Ascending aorta (tissue), 2 donors: ENCODE measurements around the gene TOM1L2. TPM values are rescaled to one million over a fixed set of nuclear protein-coding genes. Genes with fewer than 3 reads are reported as not detected.
"Not testable (repeated sequence)": the region's sequence is repeated elsewhere in the genome, so short reads cannot be mapped to it uniquely, and the experiment has no call there.

Experiments used
- DNase-seq, 2 donors: peaks; one replicate each; pipeline ENCODE4 v3.0.0-alpha.2; 2019; ENCODE audit warnings: low spot score in 2 of 2
- H3K27ac ChIP-seq, 2 donors: fragments of 200-600 bp; sonication (generic); one replicate each; pipeline ENCODE4 v1.5.1; 2016 to 2017; ENCODE audit warnings: mild to moderate bottlenecking in 1 of 2
- H3K27me3 ChIP-seq: fragments of 200-600 bp; sonication (generic); one replicate; pipeline ENCODE4 v1.5.1; 2017
- H3K36me3 ChIP-seq, 2 donors: fragments of 200-600 bp; sonication (generic); one replicate each; pipeline ENCODE4 v1.5.1; 2016
- H3K4me1 ChIP-seq, 2 donors: fragments of 200-600 bp; sonication (generic); one replicate each; pipeline ENCODE4 v1.5.1; 2016 to 2017; ENCODE audit warnings: mild to moderate bottlenecking in 1 of 2
- H3K4me3 ChIP-seq, 2 donors: fragments of 200-600 bp; sonication (generic); one replicate each; pipeline ENCODE4 v1.5.1; 2016 to 2017; ENCODE audit warnings: mild to moderate bottlenecking in 1 of 2
- H3K9me3 ChIP-seq, 2 donors: fragments of 200-600 bp; sonication (generic); one replicate each; pipeline ENCODE4 v1.5.1; 2016
- intact Hi-C: fragments of 100-400 bp; cut with DNase I; formaldehyde crosslinking; loops from one replicate; pipeline ENCODE4 v1.15.1; 2023
- total RNA-seq: library from RNA; depleted of rRNA; stranded (reverse); fragments of >200 nt; gene quantifications from one replicate; pipeline ENCODE4 v1.1.0, GENCODE V29; 2016
- TF ChIP-seq, protein P1 (sequence below), 3 experiments: fragments of 200-600 bp in 2 of 3; fragments of 450-650 bp in 1 of 3; sonication (generic) in 2 of 3; IDR thresholded peaks; one replicate each; pipeline ENCODE4 v1.5.1; 2016 to 2019; ENCODE audit warnings: antibody characterized with exemption in 3 of 3, mild to moderate bottlenecking in 1 of 3, moderate library complexity in 1 of 3

TOM1L2 gene
- total RNA-seq, 1 donor from 2014 or later, result 39.0 TPM

DNA sequence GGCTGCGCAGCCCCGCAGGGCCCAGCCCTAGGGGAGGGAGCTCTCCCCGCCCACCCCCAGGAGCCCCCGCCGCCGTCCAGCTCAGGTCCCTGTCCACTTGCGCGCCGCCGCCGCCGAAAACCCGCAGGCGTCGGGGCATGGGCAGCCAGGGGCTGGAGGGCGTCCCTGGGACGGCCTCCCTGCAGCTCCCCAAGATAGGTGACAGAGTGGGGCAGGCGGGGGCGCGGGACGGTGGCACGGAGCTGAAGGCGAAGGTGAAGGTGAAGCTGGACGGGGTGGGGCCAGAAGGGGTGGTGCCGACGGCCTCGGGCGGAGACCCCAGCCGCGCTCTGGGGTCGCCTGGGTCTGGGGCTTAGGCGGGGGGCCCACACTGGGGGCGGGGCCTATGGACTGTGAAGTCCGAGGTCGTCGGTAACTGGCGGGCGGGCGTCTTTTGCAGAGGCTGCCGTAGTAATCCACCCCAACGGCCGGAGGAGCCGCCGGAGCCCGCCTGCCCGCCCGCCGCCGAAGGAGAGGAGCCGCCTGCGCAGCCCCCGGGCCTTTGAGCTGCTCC lies 162.6 kb downstream of the TOM1L2 start:
- H3K4me1 ChIP-seq, result peaks cover 0 to 2% of the 10 kb centered on the region in 2 donors
- H3K9me3 ChIP-seq, result no peaks in the 10 kb centered on the region
- TF ChIP-seq, protein P1, sequence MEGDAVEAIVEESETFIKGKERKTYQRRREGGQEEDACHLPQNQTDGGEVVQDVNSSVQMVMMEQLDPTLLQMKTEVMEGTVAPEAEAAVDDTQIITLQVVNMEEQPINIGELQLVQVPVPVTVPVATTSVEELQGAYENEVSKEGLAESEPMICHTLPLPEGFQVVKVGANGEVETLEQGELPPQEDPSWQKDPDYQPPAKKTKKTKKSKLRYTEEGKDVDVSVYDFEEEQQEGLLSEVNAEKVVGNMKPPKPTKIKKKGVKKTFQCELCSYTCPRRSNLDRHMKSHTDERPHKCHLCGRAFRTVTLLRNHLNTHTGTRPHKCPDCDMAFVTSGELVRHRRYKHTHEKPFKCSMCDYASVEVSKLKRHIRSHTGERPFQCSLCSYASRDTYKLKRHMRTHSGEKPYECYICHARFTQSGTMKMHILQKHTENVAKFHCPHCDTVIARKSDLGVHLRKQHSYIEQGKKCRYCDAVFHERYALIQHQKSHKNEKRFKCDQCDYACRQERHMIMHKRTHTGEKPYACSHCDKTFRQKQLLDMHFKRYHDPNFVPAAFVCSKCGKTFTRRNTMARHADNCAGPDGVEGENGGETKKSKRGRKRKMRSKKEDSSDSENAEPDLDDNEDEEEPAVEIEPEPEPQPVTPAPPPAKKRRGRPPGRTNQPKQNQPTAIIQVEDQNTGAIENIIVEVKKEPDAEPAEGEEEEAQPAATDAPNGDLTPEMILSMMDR (IDR thresholded peaks at IDR 0.05), result no peak
- no peaks in the 10 kb centered on the region for H3K27me3 ChIP-seq
- H3K4me3 ChIP-seq, result peak overlapping the region; percentile 46 to 56
- intact Hi-C loops, result loop anchor here (1.0 kb wide), 1 partner anchor 128 kb away; the partner anchor contains the start of gene RAI1
- peak overlapping the region; percentile 27 to 33 for H3K27ac ChIP-seq
- H3K36me3 ChIP-seq, result peaks cover 15 to 19% of the 10 kb centered on the region in 2 donors
- DNase-seq, result no peak

DNA sequence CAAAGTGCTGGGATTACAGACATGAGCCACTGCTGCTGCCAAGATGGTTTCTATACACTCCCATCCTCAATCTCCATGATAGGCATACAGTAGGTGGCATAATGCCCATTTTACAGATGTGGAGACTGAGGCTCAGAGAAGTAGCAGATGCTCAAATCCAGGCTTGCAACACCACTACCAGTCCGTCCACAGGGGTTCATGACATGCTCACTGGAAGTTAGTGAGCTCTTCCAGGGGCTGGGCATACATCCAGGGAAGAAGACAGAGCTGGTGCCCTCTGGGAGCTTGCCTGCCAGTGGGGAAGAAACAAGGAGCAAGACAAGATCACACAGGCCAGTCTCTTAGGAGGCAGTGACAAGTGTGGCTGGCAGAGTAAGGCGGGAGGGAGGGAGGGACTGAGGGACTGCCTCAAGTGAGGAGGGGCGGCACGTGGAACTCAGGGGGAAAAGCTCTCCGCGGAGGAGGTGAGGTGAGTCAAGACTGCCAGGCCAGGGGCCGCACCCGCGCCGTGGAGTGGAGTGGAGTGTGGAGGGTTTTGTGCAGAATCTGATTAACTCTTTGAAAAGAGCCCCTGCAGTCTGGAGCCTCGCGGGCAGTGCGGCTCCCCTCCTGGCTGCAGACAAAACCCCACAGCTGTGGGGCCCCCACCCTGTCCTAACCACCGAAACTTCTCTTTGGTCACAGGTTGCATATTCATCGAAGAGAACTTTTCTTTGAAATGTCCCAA lies 163.3 kb downstream of the TOM1L2 start:
- intact Hi-C loops, result no loop called here
- no peak for DNase-seq
- Histone ChIP-seq H3K27ac (no peak overlapping the region), H3K4me1 (peaks cover 0 to 2% of the 10 kb centered on the region in 2 donors), H3K4me3 (no peak overlapping the region), H3K9me3 (no peaks in the 10 kb centered on the region), H3K27me3 (no peaks in the 10 kb centered on the region), H3K36me3 (peaks cover 10 to 17% of the 10 kb centered on the region in 2 donors)
- TF ChIP-seq, protein P1 (IDR thresholded peaks at IDR 0.05), result no peak

DNA sequence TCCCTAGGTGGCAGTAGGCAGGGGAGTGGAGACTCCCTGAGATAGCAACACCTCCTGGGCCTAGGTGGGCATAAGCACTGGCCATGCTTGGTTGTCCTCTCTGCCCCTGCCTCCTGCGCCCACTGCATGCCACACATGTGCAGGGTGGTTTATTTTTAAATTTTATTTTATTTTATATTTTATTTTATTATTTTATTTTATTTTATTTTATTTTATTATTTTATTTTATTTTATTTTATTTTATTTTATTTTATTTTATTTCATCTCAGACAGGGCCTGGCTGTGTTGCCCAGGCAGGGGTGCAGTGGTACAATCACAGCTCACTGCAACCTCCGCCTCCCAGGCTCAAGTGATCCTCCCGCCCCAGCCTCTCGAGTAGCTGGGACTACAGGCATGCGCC lies 164.0 kb downstream of the TOM1L2 start:
- H3K27ac ChIP-seq, DNase-seq, H3K4me1 ChIP-seq, H3K27me3 ChIP-seq, H3K9me3 ChIP-seq, H3K4me3 ChIP-seq, intact Hi-C loops: not testable (repeated sequence)
- H3K36me3 ChIP-seq, result peaks cover 10 to 18% of the 10 kb centered on the region in 2 donors

DNA sequence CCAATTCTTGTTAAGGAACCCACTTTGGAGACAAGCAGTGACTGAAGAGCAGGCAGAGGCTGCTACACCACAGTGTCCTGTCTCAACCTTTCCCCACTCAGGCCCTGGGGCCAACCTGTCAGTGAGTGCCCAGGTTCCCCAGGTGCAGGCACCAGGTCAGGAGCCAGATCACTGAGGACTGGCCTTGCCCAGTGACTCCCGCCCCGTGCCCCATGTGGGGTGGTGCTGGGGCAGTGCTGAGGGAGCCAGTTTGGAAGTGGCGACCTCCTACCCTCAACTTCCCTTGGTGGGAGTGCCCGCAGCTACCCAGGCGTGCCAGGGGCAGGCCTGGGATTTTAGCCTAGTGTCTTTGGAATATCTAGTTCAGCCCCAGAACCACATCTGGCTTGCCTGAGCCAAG lies 164.8 kb downstream of the TOM1L2 start:
- no peak overlapping the region for H3K27ac ChIP-seq

DNA sequence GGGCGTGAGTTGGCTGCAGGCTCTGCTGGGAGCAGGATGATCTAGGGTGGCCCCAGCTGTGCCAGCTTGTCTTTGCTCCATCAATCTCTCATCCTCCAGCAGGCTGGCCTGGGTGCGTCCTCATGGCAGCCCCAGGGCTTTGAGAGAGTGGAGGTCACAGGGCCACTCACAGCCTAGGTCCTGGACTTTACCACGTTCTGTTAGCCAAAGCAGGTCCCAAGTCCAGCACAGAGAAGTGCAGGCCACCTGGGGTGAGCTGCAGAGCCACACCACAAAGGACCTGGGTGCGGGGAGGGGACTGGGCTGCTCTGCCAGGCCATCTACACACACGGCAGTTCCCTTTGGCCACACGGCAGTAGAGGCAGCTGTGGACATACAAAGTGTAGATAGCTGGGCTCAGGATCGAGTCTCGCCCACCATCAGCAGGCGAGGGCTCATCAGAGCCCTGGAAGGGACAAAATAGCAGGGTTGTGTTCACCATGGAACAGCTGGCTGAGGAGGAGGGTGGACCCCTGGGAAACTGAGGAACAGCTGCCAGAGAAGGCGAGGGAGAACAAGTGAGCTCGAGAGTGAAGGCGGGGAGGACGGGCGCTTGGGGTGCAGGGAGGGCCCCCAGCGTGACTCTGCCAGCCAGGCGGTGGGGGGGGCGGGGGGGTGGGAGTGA lies 165.5 kb downstream of the TOM1L2 start:
- intact Hi-C loops, result no loop called here
- H3K9me3 ChIP-seq, result no peaks in the 10 kb centered on the region
- H3K36me3 ChIP-seq, result peaks cover 3 to 11% of the 10 kb centered on the region in 2 donors
- peaks cover 0 to 2% of the 10 kb centered on the region in 2 donors for H3K4me1 ChIP-seq
- no peak overlapping the region for H3K27ac ChIP-seq
- H3K4me3 ChIP-seq, result no peak overlapping the region
- TF ChIP-seq, protein P1 (IDR thresholded peaks at IDR 0.05), result no peak
- DNase-seq, result no peak
- no peaks in the 10 kb centered on the region for H3K27me3 ChIP-seq

More for the DNA sequence above, 164.8 kb downstream of the TOM1L2 start:
- Histone ChIP-seq H3K36me3 (peaks cover 3 to 11% of the 10 kb centered on the region in 2 donors), H3K9me3 (no peaks in the 10 kb centered on the region), H3K4me1 (peaks cover 0 to 2% of the 10 kb centered on the region in 2 donors), H3K4me3 (no peak overlapping the region), H3K27me3 (no peaks in the 10 kb centered on the region)
- no peak for DNase-seq
- TF ChIP-seq, protein P1 (IDR thresholded peaks at IDR 0.05), result no peak
- intact Hi-C loops, result no loop called here

DNA sequence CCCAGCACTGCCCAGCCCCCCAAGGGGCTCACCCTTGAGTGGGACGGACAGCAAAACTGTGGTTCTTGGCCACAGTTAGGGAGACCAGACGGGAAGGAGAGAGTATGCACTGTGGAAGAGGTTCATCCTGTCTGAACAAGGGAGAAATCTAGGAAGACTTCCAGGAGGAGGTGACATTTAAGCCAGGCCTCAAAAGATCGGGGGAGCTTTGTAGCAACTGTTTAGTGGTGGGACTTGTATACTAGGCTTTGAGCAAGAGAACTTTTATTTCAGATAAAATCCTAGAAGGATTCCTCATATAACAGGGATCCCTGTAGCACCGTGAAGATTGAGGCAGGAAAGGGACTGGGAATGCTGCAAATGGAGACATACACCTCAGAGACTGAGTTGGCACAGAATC lies 166.2 kb downstream of the TOM1L2 start:
- peaks cover 3 to 11% of the 10 kb centered on the region in 2 donors for H3K36me3 ChIP-seq
- no peak overlapping the region for H3K4me3 ChIP-seq
- intact Hi-C loops, result no loop called here
- peaks cover 0 to 2% of the 10 kb centered on the region in 2 donors for H3K4me1 ChIP-seq
- no peaks in the 10 kb centered on the region for H3K9me3 ChIP-seq
- no peak for DNase-seq
- no peaks in the 10 kb centered on the region for H3K27me3 ChIP-seq
- TF ChIP-seq, protein P1 (IDR thresholded peaks at IDR 0.05), result no peak
- H3K27ac ChIP-seq, result no peak overlapping the region
